Stimulated activated naive CD4-positive, alpha-beta T cell treated with Interleukin-2 at 50 U/mL for 16 hours (primary cell): Measurements from ENCODE around the gene HSCB.
"Not testable (repeated sequence)": the region's sequence is repeated elsewhere in the genome, so short reads cannot be mapped to it uniquely, and the experiment has no call there.

Source experiments
- DNase-seq: peaks from one replicate; lab custom pipeline; 2025; lab: John Stamatoyannopoulos, UW

HSCB gene

GRCh38 chr22:28791124-28791523 lies 49.3 kb downstream of the HSCB start:
- no peak for DNase-seq

- no peak for DNase-seq
Measured at GRCh38 chr22:28791841-28792490, 50.1 kb downstream of the HSCB start.

- no peak for DNase-seq
Measured at GRCh38 chr22:28792491-28793383, 50.9 kb downstream of the HSCB start.

GRCh38 chr22:28793976-28794584 lies 52.2 kb downstream of the HSCB start:
- no peak for DNase-seq

- DNase-seq: no peak
Measured at GRCh38 chr22:28795071-28795693, 53.3 kb downstream of the HSCB start.

GRCh38 chr22:28795932-28796856 lies 54.4 kb downstream of the HSCB start:
- DNase-seq: no peak

GRCh38 chr22:28798810-28799605 lies 57.2 kb downstream of the HSCB start:
- DNase-seq: peak; percentile 21

GRCh38 chr22:28799606-28800307 lies 57.9 kb downstream of the HSCB start:
- peak; percentile 31 for DNase-seq

- peak; percentile 83 for DNase-seq
Measured at GRCh38 chr22:28800308-28801041, 58.6 kb downstream of the HSCB start, which contains the start of gene XBP1. TSS of gene XBP1 (minus strand) at chr22:28800569.

GRCh38 chr22:28801845-28802594 lies 60.2 kb downstream of the HSCB start:
- no peak for DNase-seq

GRCh38 chr22:28802595-28803123 lies 60.8 kb downstream of the HSCB start:
- DNase-seq: no peak

- DNase-seq: not testable (repeated sequence)
Measured at GRCh38 chr22:28805426-28805825, 63.6 kb downstream of the HSCB start.
